Myometrial cell (primary cell): Measurements from ENCODE around the gene BOD1. TPM values are rescaled to one million over a fixed set of nuclear protein-coding genes. Genes with fewer than 3 reads are reported as not detected.

Source experiments
- total RNA-seq: library from RNA; depleted of rRNA; stranded (reverse); fragments of >200 nt; gene quantifications from 2 replicates; pipeline ENCODE4 v1.2.3, GENCODE V29; 2015

BOD1 gene
- 56.4 and 60.0 TPM in 2 replicates for total RNA-seq

GRCh38 chr5:173616577-173617118, at the start of gene BOD1:
Gene BOD1, minus strand, starts transcription at chr5:173616650. Its CDS starts 214 bp downstream, at chr5:173616436.

